Nucleus accumbens (tissue), 56 donors: ENCODE measurements around the gene DNAH17.
A peak's percentile ranks its signal among the peaks of the same experiment; 100 is the strongest.

Experiments used
- DNase-seq, 56 donors: peaks; one replicate each; lab custom pipeline; 2025; lab: John Stamatoyannopoulos, UW

Gene DNAH17

GRCh38 chr17:78577296-78577695 lies at the start of gene DNAH17:
Gene DNAH17 (minus strand): TSS chr17:78577396. CDS start chr17:78575057, 2,339 bp downstream.
- DNase-seq = no peak

GRCh38 chr17:78624324-78625151 lies 47.3 kb upstream of the DNAH17 start:
- no peak for DNase-seq

GRCh38 chr17:78623541-78623940 lies 46.3 kb upstream of the DNAH17 start:
- DNase-seq = no peak

- no peak for DNase-seq
These were observed 45.5 kb upstream of the DNAH17 start for GRCh38 chr17:78622491-78623265.

- DNase-seq = no peak
These were observed 44.7 kb upstream of the DNAH17 start for GRCh38 chr17:78621720-78622490.

GRCh38 chr17:78620099-78620498 lies 42.9 kb upstream of the DNAH17 start:
- DNase-seq = no peak

GRCh38 chr17:78619334-78619733 lies 42.1 kb upstream of the DNAH17 start:
- no peak for DNase-seq

GRCh38 chr17:78618264-78619066 lies 41.3 kb upstream of the DNAH17 start:
- no peak for DNase-seq

- no peak for DNase-seq
These were observed 40.4 kb upstream of the DNAH17 start for GRCh38 chr17:78617511-78618061.

- no peak for DNase-seq
These were observed 39.8 kb upstream of the DNAH17 start for GRCh38 chr17:78616946-78617345.

GRCh38 chr17:78615631-78616030 lies 38.4 kb upstream of the DNAH17 start:
- DNase-seq = no peak

- DNase-seq = no peak
These were observed 36.2 kb upstream of the DNAH17 start for GRCh38 chr17:78613416-78613815.

- no peak for DNase-seq
These were observed 34.4 kb upstream of the DNAH17 start for GRCh38 chr17:78611607-78612006.

GRCh38 chr17:78610951-78611511 lies 33.8 kb upstream of the DNAH17 start:
- DNase-seq = no peak

GRCh38 chr17:78609191-78609641 lies 32.0 kb upstream of the DNAH17 start:
- peak in 31 of 56 donors; percentile 5 to 55 (median 19) for DNase-seq

GRCh38 chr17:78608804-78609186 lies 31.6 kb upstream of the DNAH17 start:
- no peak for DNase-seq

GRCh38 chr17:78608122-78608803 lies 31.1 kb upstream of the DNAH17 start:
- no peak for DNase-seq

- DNase-seq = no peak
These were observed 29.8 kb upstream of the DNAH17 start for GRCh38 chr17:78607038-78607437.

GRCh38 chr17:78605886-78606285 lies 28.7 kb upstream of the DNAH17 start:
- DNase-seq = no peak
